K562 (cell line): ENCODE data around the gene TCFL5. TPM values are rescaled to one million over a fixed set of nuclear protein-coding genes. Genes with fewer than 3 reads are reported as not detected.
A peak's percentile ranks its signal among the peaks of the same experiment; 100 is the strongest.

Experiments used
- ATF7 ChIP-seq: fragments of 450-650 bp; IDR thresholded peaks from 2 replicates; pipeline ENCODE4 v1.7.1; 2014; ENCODE audit warnings: mild to moderate bottlenecking, moderate library complexity
- BACH1 ChIP-seq: fragments of 200-800 bp; sonication (Bioruptor generic); IDR thresholded peaks from 2 replicates; pipeline ENCODE4 v1.6.1; 2016; ENCODE audit warnings: missing genetic modification characterization, missing compliant biosample characterization
- CBX3 ChIP-seq, 2 experiments: IDR thresholded peaks; 1 replicate in 1 of 2; 2 replicates in 1 of 2; pipeline ENCODE4 v1.6.1; 2012; ENCODE audit warnings: inconsistent platforms in 2 of 2, low read length in 2 of 2, borderline replicate concordance in 1 of 2, control low read depth in 1 of 2
- CREM ChIP-seq: IDR thresholded peaks from 2 replicates; pipeline ENCODE4 v1.6.1; 2014; ENCODE audit warnings: antibody characterized with exemption, low read depth
- ELF4 ChIP-seq: fragments of 450-650 bp; formaldehyde crosslinking; IDR thresholded peaks from 2 replicates; pipeline ENCODE4 v1.4.0; 2022; ENCODE audit warnings: missing genetic modification characterization
- GTF2E2 ChIP-seq: fragments of 200-800 bp; sonication (Bioruptor generic); IDR thresholded peaks from 2 replicates; pipeline ENCODE4 v1.6.1; 2016; ENCODE audit warnings: missing genetic modification characterization, missing compliant biosample characterization
- PTBP1 ChIP-seq: fragments of 200-400 bp; formaldehyde crosslinking; IDR thresholded peaks from 2 replicates; pipeline ENCODE4 v1.6.1; 2017; ENCODE audit warnings: low read depth, low read length
- RB1 ChIP-seq: fragments of 450-650 bp; IDR thresholded peaks from 2 replicates; pipeline ENCODE4 v1.6.1; 2017; ENCODE audit warnings: low read depth, mild to moderate bottlenecking
- RBBP5 ChIP-seq: fragments of 200-600 bp; sonication (generic); IDR thresholded peaks from 2 replicates; pipeline ENCODE4 v1.6.1; 2012; ENCODE audit warnings: borderline replicate concordance, mild to moderate bottlenecking, low read length, control low read depth, inconsistent platforms; ENCODE audit not compliant: insufficient read depth, poor library complexity, severe bottlenecking
- SETDB1 ChIP-seq: IDR thresholded peaks from one replicate; pipeline ENCODE4 v1.6.1; 2012; ENCODE audit warnings: low read length, control low read depth, inconsistent platforms
- polyA plus RNA-seq, 8 experiments: library from polyadenylated mRNA; depleted of rRNA in 4 of 8; stranded (reverse) in 5 of 8; unstranded in 3 of 8; fragments of >200 nt; fragmentation: Nextera tagmentation in 2 of 8; fragmentation: Illumina TruSeq in 1 of 8; extraction: Ambion mirVana in 2 of 8; extraction: Trizol in 1 of 8; gene quantifications; 2 replicates each; pipeline versions ENCODE4 v1.2.1 to v1.2.3, GENCODE V29; 2011 to 2014; ENCODE audit warnings: inconsistent platforms in 1 of 8, missing spikeins in 1 of 8
- total RNA-seq, 7 experiments: library from RNA; depleted of rRNA in 6 of 7; stranded (reverse); fragments of >200 nt in 6 of 7; fragmentation: Illumina TruSeq in 2 of 7; extraction: Trizol in 2 of 7; gene quantifications; 2 replicates each; pipeline versions ENCODE4 v1.2.1 to v1.2.3, GENCODE V29; 2011 to 2021; ENCODE audit warnings: low replicate concordance in 1 of 7
- TF ChIP-seq, protein P1 (sequence below): sonication (generic); formaldehyde crosslinking; IDR thresholded peaks from 2 replicates; pipeline ENCODE4 v1.8.0; 2023; ENCODE audit warnings: mild to moderate bottlenecking, missing genetic modification reagents
- TF ChIP-seq, protein P2 (sequence below): fragments of 450-650 bp; IDR thresholded peaks from 2 replicates; pipeline ENCODE4 v1.6.1; 2016; ENCODE audit warnings: borderline replicate concordance
- TF ChIP-seq, protein P3 (sequence below): fragments of 250-450 bp; sonication (Bioruptor Pico); IDR thresholded peaks from 2 replicates; pipeline ENCODE4 v1.9.0; 2021; ENCODE audit warnings: mild to moderate bottlenecking, inconsistent platforms
- TF ChIP-seq, protein P4 (sequence below): fragments of 450-650 bp; formaldehyde crosslinking; IDR thresholded peaks from 2 replicates; pipeline ENCODE4 v1.4.0; 2020; ENCODE audit warnings: mild to moderate bottlenecking, moderate library complexity
- TF ChIP-seq, protein P5 (sequence below): sonication (generic); formaldehyde crosslinking; IDR thresholded peaks from 2 replicates; pipeline ENCODE4 v1.8.0; 2022; ENCODE audit warnings: missing genetic modification reagents, mild to moderate bottlenecking, borderline replicate concordance

Gene TCFL5
- total and polyA plus RNA-seq, 9 of the 15 experiments (the other 6 are each of a cell fraction or from before 2014, with no cell fraction given), result 1.00 to 12.6 (median 9.1) TPM

DNA sequence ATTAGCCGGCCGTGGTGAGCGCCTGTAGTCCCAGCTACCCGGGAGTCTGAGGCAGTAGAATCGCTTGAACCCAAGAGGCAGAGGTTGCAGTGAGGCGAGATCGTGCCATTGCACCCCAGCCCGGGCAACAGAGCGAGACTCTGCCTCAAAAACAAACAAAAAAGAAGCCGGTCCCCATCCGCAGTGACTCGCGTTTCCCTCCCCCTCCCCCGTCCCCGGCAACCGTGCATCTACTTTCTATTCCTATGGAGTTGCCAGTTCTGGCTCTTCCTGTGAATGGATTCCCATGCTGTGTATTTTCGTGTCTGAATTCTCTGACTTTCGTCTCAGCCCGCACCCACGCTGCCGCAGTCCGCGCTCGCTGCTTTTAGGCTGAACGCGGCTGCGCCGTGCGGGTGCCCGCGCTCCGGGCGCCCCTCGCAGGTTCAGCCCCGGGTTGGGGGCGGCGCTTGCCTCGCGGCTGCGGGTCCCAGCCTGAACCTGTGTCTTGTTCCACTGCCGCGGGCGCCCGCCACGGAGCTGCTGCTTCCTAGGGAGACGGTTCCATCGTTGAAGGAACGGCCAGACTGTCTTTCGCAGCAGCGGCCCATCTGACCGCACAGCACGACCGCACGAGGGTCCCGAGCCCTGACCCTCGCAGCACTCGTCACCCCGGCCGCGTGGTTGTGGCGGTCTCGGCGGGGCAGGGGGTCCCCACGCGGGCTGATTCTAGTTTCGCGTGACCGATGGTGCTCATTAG is 66.4 kb downstream of the TCFL5 start (continued):
- TF ChIP-seq, protein P1, sequence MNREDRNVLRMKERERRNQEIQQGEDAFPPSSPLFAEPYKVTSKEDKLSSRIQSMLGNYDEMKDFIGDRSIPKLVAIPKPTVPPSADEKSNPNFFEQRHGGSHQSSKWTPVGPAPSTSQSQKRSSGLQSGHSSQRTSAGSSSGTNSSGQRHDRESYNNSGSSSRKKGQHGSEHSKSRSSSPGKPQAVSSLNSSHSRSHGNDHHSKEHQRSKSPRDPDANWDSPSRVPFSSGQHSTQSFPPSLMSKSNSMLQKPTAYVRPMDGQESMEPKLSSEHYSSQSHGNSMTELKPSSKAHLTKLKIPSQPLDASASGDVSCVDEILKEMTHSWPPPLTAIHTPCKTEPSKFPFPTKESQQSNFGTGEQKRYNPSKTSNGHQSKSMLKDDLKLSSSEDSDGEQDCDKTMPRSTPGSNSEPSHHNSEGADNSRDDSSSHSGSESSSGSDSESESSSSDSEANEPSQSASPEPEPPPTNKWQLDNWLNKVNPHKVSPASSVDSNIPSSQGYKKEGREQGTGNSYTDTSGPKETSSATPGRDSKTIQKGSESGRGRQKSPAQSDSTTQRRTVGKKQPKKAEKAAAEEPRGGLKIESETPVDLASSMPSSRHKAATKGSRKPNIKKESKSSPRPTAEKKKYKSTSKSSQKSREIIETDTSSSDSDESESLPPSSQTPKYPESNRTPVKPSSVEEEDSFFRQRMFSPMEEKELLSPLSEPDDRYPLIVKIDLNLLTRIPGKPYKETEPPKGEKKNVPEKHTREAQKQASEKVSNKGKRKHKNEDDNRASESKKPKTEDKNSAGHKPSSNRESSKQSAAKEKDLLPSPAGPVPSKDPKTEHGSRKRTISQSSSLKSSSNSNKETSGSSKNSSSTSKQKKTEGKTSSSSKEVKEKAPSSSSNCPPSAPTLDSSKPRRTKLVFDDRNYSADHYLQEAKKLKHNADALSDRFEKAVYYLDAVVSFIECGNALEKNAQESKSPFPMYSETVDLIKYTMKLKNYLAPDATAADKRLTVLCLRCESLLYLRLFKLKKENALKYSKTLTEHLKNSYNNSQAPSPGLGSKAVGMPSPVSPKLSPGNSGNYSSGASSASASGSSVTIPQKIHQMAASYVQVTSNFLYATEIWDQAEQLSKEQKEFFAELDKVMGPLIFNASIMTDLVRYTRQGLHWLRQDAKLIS (CRISPR knock-in tag), result peak; percentile 49
- TF ChIP-seq PTBP1, result no peak
- TF ChIP-seq, protein P2, sequence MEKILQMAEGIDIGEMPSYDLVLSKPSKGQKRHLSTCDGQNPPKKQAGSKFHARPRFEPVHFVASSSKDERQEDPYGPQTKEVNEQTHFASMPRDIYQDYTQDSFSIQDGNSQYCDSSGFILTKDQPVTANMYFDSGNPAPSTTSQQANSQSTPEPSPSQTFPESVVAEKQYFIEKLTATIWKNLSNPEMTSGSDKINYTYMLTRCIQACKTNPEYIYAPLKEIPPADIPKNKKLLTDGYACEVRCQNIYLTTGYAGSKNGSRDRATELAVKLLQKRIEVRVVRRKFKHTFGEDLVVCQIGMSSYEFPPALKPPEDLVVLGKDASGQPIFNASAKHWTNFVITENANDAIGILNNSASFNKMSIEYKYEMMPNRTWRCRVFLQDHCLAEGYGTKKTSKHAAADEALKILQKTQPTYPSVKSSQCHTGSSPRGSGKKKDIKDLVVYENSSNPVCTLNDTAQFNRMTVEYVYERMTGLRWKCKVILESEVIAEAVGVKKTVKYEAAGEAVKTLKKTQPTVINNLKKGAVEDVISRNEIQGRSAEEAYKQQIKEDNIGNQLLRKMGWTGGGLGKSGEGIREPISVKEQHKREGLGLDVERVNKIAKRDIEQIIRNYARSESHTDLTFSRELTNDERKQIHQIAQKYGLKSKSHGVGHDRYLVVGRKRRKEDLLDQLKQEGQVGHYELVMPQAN, result no peak
- no peak for TF ChIP-seq CBX3 (IDR thresholded peaks at IDR 0.05; ENCODE audit: borderline replicate concordance in 1 of 2, low read length in 2 of 2)
- TF ChIP-seq, protein P3, sequence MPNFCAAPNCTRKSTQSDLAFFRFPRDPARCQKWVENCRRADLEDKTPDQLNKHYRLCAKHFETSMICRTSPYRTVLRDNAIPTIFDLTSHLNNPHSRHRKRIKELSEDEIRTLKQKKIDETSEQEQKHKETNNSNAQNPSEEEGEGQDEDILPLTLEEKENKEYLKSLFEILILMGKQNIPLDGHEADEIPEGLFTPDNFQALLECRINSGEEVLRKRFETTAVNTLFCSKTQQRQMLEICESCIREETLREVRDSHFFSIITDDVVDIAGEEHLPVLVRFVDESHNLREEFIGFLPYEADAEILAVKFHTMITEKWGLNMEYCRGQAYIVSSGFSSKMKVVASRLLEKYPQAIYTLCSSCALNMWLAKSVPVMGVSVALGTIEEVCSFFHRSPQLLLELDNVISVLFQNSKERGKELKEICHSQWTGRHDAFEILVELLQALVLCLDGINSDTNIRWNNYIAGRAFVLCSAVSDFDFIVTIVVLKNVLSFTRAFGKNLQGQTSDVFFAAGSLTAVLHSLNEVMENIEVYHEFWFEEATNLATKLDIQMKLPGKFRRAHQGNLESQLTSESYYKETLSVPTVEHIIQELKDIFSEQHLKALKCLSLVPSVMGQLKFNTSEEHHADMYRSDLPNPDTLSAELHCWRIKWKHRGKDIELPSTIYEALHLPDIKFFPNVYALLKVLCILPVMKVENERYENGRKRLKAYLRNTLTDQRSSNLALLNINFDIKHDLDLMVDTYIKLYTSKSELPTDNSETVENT (CRISPR knock-in tag), result 0 out of 2 replicates have a peak, but pooled peaks have one; percentile 31
- TF ChIP-seq, protein P4, sequence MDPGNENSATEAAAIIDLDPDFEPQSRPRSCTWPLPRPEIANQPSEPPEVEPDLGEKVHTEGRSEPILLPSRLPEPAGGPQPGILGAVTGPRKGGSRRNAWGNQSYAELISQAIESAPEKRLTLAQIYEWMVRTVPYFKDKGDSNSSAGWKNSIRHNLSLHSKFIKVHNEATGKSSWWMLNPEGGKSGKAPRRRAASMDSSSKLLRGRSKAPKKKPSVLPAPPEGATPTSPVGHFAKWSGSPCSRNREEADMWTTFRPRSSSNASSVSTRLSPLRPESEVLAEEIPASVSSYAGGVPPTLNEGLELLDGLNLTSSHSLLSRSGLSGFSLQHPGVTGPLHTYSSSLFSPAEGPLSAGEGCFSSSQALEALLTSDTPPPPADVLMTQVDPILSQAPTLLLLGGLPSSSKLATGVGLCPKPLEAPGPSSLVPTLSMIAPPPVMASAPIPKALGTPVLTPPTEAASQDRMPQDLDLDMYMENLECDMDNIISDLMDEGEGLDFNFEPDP (CRISPR knock-in tag), result no peak
- TF ChIP-seq SETDB1, result no peak
- peak; percentile 70; the same call in 1 of the 2 replicates for TF ChIP-seq RB1
- no peak for TF ChIP-seq BACH1 (tag)
- 0 out of 2 replicates have a peak, but pooled peaks have one; percentile 5 for TF ChIP-seq CREM
- TF ChIP-seq RBBP5, result no peak
- no peak for TF ChIP-seq GTF2E2 (tag)
- TF ChIP-seq ATF7, result no peak; the same call in 1 of the 2 replicates
- TF ChIP-seq, protein P5, sequence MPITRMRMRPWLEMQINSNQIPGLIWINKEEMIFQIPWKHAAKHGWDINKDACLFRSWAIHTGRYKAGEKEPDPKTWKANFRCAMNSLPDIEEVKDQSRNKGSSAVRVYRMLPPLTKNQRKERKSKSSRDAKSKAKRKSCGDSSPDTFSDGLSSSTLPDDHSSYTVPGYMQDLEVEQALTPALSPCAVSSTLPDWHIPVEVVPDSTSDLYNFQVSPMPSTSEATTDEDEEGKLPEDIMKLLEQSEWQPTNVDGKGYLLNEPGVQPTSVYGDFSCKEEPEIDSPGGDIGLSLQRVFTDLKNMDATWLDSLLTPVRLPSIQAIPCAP, result no peak
- no peak for TF ChIP-seq ELF4 (CRISPR knock-in tag)
